ENCODE data around the gene PITPNM3. TPM values are rescaled to one million over a fixed set of nuclear protein-coding genes. Genes with fewer than 3 reads are reported as not detected.

Gene PITPNM3
- total and polyA plus RNA-seq, 7 donors: 3.6 to 13.6 (median 5.7) TPM

- Histone ChIP-seq H3K9me3 (no peaks in the 10 kb centered on the region), H3K27me3 (no peaks in the 10 kb centered on the region), H3K4me1 (peaks cover 0 to 34% (median 21%) of the 10 kb centered on the region in 4 donors), H3K4me3 (no peak overlapping the region), H3K36me3 (no peaks in the 10 kb centered on the region), H3K27ac (peak overlapping the region; percentile 24 to 67 (median 46))
- intact Hi-C loops (cut with DNase I): no loop called here
- TF ChIP-seq POLR2AphosphoS5 (IDR thresholded peaks at IDR 0.05) (no peak), EP300 (IDR thresholded peaks at IDR 0.05) (no peak), POLR2A (IDR thresholded peaks at IDR 0.05) (no peak)
- TF ChIP-seq, protein P1, sequence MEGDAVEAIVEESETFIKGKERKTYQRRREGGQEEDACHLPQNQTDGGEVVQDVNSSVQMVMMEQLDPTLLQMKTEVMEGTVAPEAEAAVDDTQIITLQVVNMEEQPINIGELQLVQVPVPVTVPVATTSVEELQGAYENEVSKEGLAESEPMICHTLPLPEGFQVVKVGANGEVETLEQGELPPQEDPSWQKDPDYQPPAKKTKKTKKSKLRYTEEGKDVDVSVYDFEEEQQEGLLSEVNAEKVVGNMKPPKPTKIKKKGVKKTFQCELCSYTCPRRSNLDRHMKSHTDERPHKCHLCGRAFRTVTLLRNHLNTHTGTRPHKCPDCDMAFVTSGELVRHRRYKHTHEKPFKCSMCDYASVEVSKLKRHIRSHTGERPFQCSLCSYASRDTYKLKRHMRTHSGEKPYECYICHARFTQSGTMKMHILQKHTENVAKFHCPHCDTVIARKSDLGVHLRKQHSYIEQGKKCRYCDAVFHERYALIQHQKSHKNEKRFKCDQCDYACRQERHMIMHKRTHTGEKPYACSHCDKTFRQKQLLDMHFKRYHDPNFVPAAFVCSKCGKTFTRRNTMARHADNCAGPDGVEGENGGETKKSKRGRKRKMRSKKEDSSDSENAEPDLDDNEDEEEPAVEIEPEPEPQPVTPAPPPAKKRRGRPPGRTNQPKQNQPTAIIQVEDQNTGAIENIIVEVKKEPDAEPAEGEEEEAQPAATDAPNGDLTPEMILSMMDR (IDR thresholded peaks at IDR 0.05): no peak
- WGBS, 2 donors: 53 to 84% methylated on average over 15 of the region's 15 CpGs
- DNase-seq: peak; percentile 55
Measured at GRCh38 chr17:6496640-6497441, 59.5 kb downstream of the PITPNM3 start.

- TF ChIP-seq EP300 (IDR thresholded peaks at IDR 0.05) (no peak), POLR2AphosphoS5 (IDR thresholded peaks at IDR 0.05) (no peak), POLR2A (IDR thresholded peaks at IDR 0.05) (no peak)
- TF ChIP-seq, protein P1 (IDR thresholded peaks at IDR 0.05): no peak
- WGBS, 2 donors: 32 to 76% methylated on average over 8 of the region's 8 CpGs
- Histone ChIP-seq H3K4me3 (no peak overlapping the region), H3K4me1 (peaks cover 0 to 34% (median 21%) of the 10 kb centered on the region in 4 donors), H3K27ac (peak overlapping the region in 1 of 4 donors; percentile 67), H3K27me3 (no peaks in the 10 kb centered on the region), H3K9me3 (no peaks in the 10 kb centered on the region), H3K36me3 (no peaks in the 10 kb centered on the region)
- intact Hi-C loops (cut with DNase I): no loop called here
- DNase-seq: peak; percentile 37
Measured at GRCh38 chr17:6496116-6496481, 60.3 kb downstream of the PITPNM3 start.

GRCh38 chr17:6495450-6496115 is 60.8 kb downstream of the PITPNM3 start:
- H3K4me1 ChIP-seq: peaks cover 0 to 34% (median 21%) of the 10 kb centered on the region in 4 donors
- H3K27me3 ChIP-seq: no peaks in the 10 kb centered on the region
- no peaks in the 10 kb centered on the region for H3K9me3 ChIP-seq
- DNase-seq: peak; percentile 27
- TF ChIP-seq POLR2AphosphoS5 (IDR thresholded peaks at IDR 0.05): no peak
- TF ChIP-seq POLR2A (IDR thresholded peaks at IDR 0.05): no peak
- TF ChIP-seq, protein P1 (IDR thresholded peaks at IDR 0.05): no peak
- TF ChIP-seq EP300 (IDR thresholded peaks at IDR 0.05): no peak
- H3K4me3 ChIP-seq: no peak overlapping the region
- intact Hi-C loops (cut with DNase I): no loop called here
- WGBS, 2 donors: 68 to 88% methylated on average over 15 of the region's 15 CpGs
- H3K27ac ChIP-seq: no peak overlapping the region
- H3K36me3 ChIP-seq: no peaks in the 10 kb centered on the region

DNA sequence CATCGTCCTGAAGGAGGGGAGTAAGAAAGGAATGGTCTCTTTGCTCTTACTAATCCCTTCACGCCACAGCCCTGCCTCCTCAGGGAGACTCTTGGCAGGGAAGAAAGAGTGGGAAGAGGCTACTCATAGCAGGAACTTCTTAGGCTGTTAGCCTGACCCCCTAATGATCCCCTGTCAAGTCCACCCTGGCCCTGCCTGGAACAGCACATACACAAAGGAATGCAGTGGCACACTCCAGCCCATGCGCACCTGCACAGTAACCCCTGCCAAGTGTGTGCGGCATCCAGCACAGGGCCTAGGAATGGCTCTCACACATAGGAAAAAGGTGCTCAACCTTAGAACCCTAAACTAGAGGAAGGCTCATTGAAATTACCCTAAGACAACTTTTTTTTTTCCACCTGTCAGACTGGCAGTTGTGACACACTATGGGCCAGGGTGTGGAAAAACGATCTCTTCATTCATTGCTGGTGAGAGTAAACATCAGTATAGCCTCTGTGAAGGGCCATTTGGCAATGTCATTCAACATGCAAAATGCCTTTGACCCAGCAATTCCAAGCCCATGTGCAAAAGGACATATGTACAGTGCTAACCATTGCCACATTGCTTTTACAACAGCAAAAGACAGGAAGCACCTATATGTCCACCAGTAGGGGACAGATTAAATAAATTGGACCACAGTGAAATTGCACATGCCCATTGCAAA is 62.0 kb downstream of the PITPNM3 start:
- intact Hi-C loops (cut with DNase I): no loop called here
- H3K4me1 ChIP-seq: peaks cover 0 to 34% (median 21%) of the 10 kb centered on the region in 4 donors
- 33 to 70% methylated on average over 5 of the region's 5 CpGs for whole genome bisulfite sequencing, 2 donors
- peak overlapping the region in 2 of 4 donors; percentile 31 to 59 for H3K27ac ChIP-seq
- H3K9me3 ChIP-seq: no peaks in the 10 kb centered on the region
- no peaks in the 10 kb centered on the region for H3K36me3 ChIP-seq
- TF ChIP-seq, protein P1 (IDR thresholded peaks at IDR 0.05): no peak
- TF ChIP-seq POLR2A (IDR thresholded peaks at IDR 0.05) (no peak), POLR2AphosphoS5 (IDR thresholded peaks at IDR 0.05) (no peak), EP300 (IDR thresholded peaks at IDR 0.05) (no peak)
- H3K4me3 ChIP-seq: no peak overlapping the region
- peak; percentile 28 for DNase-seq
- no peaks in the 10 kb centered on the region for H3K27me3 ChIP-seq
